ENCODE data around the gene TRIM69.
"Not testable (repeated sequence)": the region's sequence is repeated elsewhere in the genome, so short reads cannot be mapped to it uniquely, and the experiment has no call there.

TRIM69 gene

DNA sequence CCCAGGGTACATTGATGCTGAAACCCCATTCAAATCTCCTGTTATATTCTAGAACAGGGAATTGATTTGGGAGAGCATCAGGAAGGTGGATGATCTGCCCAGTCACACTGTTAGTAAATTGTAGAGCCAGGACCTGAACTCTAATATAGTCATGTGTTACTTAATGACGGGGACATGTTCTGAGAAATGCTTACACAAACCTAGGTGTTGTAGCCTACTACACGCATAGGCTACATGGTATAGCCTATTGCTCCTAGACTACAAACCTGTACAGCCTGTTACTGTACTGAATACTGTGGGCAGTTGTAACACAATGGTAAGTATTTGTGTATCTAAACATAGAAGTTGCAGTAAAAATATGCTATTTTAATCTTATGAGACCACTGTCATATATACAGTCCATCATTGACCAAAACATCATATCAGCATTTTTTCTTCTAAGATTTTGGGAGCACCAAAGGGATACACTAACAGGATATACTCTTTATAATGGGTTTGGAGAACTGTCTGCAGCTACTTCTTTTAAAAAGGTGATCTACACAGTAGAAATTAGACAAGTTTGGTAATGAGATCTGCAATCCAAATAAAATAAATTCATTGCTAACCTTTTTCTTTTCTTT, 19.2 kb upstream of the TRIM69 start:
- DNase-seq (ENCODE audit: low spot score), result no peak

GRCh38 chr15:44718180-44718926, 18.0 kb upstream of the TRIM69 start:
- no peak for DNase-seq (ENCODE audit: low spot score)

DNA sequence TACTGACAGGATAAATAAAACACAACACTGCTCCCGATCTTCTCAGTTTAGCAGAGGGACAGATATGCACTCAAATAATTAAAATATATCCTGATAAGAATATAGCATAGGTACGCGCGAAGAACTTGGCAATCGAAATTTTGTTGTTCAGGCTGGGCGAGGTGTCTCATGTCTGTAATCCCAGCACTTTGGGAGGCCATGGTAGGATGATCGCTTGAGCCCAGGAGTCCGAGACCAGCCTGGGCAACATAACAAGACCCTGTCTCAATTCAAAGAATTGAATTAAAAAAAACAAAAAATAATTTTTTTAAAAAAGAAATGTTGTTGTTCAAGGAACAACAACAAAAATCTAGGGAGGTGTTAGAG, 17.4 kb upstream of the TRIM69 start:
- no peak for DNase-seq (ENCODE audit: low spot score)

DNA sequence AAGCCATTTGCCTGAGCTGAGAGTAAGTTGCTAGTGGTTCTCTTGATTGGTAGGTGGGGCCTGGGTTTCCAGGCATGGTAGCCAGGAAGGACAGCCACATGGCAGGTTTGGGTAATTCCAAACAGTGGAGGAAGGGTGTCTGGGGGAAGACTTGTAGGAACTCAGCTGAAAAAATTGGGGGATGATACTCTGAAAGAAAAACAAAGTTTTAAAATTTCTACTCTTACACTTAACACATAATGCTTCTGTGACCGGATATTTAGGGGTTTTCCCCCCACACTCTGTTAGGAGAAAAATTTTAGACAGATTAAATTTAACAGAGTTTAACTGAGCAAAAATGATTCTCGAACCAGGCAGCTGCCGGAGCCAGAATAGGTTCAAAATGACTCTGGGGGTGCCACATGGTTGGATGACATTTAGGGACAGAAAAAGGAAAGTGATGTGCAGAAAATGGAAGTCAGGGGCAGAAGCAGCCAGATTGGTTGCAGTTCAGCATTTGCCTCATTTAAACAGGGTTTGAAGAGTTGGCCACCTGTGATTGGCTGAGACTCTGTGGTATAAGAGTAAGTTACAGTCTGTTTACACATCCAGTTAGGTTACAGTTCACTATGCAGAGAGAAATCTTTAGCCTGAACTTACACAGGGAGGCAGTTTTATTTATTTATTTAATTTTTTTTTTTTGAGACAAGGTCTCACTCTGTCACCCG, 16.9 kb upstream of the TRIM69 start:
- DNase-seq (ENCODE audit: low spot score), result no peak

DNA sequence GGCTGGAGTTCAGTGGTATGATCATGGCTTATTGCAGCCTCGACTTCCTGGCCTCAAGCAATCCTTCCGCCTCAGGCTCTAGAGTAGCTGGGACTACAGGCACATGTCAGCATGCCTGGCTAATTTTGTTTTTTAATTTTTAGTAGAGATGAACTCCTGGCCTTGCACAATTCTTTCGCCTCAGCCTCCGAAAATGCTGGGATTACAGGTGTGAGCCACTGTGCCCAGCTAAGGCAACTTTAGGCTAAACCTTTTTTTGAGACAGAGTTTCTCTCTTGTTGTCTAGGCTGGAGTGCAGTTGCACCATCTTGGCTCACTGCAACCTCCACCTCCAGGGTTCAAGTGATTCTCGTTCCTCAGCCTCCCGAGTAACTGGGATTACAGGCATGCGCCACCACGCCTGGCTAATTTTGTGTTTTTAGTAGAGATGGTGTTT, 16.3 kb upstream of the TRIM69 start:
- DNase-seq (ENCODE audit: low spot score), result not testable (repeated sequence)

- no peak for DNase-seq (ENCODE audit: low spot score)
Observed at GRCh38 chr15:44720460-44721176, 15.7 kb upstream of the TRIM69 start.

- DNase-seq (ENCODE audit: low spot score), result no peak
Observed at GRCh38 chr15:44722011-44722410, 14.3 kb upstream of the TRIM69 start.

DNA sequence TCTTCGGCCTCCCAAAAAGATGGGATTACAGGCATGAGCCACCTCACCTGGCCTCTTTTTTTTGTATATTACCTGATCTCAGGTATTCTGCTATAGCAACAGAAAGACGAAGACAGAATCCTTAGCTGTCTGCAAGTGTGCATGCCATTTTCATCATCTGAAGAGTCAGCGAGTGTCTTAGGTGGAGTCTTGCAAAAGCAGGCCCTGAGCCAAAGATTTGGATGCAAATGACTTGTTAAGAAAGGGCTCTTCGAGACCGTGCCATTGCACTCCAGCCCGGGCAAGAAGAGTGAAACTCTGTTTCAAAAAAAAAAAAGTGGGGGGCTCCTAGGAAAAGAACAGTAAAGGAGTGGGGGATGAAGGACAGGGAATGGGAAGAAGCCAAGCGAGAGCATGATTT, 10.2 kb upstream of the TRIM69 start:
- DNase-seq (ENCODE audit: low spot score), result no peak

DNA sequence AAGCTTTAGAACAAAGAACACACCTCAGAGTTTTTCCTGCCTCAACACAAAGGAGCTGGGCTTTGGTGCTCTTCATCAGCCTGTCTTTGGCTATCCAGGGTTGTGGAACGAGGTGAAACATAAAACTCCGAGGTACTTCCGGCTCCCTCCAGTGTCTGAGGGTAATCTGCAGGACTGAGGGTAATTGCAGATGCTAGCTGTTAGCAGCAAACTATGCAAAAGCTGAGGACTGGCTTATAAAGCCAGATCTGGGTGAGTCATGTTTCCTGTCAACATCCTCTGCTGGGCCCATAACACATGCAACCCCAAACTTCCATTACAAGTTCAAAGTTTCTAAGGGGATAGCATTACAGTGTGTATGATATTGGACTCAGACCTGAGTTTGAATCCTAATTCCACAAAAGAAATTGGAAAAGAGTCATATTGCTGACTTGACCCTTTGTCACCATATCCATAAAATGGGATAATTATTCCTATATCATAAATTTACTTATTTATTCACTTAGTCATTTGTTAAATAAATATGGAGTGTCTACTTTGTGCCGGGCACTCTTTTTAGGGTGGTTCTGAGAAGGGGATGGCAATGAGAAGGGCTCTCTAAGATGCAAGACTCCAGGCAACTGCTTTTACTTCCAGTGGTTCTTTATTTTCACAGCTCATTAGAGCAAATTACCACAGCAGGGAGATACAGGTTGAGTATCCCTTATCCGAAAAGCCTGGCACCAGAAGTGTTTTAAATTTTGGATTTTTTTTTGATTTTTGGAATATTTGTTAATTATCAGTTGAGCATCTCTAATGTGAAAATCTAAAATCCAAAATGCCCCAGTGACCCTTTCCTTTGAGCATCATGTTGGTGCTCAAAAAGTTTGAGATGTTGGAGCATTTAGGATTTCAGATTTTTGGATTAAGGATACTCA, 9.5 kb upstream of the TRIM69 start:
- DNase-seq (ENCODE audit: low spot score), result peak; percentile 88

DNA sequence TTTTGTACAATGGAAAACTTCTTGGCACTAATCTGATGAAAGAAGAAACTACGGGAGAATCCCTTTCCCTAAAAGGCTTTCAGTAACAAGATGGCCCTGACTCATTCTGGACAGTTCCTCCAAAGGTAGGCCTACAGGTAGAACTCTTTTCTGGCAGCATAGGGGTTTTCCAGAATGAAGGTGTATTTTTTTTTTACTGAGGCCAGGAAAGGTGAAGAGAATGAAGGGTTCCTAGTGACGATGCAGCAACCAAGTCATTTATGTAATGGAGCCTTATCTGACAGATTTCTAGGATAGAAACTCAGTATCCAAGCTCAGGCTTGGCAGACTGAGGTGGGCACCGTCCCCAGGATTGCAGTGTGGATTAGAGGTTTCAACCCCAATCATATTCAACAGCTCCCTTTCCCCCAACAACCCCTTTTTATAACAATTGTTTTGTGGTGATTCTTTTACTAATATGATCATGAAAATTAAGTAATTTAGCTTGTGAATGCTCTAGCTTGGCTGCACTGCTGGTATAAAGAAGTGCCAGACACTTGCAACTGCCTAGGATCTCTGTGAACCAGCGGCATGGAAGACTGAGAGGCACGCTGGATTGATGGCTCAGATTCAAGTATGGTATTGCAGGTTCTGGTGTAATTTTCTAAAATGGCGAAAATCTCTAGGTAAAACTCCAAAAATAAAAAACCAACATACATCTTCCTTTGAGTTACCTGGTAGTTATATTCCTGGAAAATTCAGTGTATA, 8.7 kb upstream of the TRIM69 start:
- DNase-seq (ENCODE audit: low spot score), result no peak

- DNase-seq (ENCODE audit: low spot score), result not testable (repeated sequence)
Observed at GRCh38 chr15:44728232-44728575, 8.1 kb upstream of the TRIM69 start.

GRCh38 chr15:44728576-44729407, 7.5 kb upstream of the TRIM69 start:
- DNase-seq (ENCODE audit: low spot score), result peak; percentile 95

GRCh38 chr15:44729408-44730127, 6.8 kb upstream of the TRIM69 start:
- DNase-seq (ENCODE audit: low spot score), result no peak

GRCh38 chr15:44734839-44735481, 1.4 kb upstream of the TRIM69 start:
- DNase-seq (ENCODE audit: low spot score), result no peak

GRCh38 chr15:44735482-44736180, 697 bp upstream of the TRIM69 start:
- no peak for DNase-seq (ENCODE audit: low spot score)

- peak; percentile 43 for DNase-seq (ENCODE audit: low spot score)
Observed at GRCh38 chr15:44738340-44738984, 2.1 kb downstream of the TRIM69 start.

- not testable (repeated sequence) for DNase-seq (ENCODE audit: low spot score)
Observed at GRCh38 chr15:44739222-44739847, 3.0 kb downstream of the TRIM69 start.

Measured in LoVo (cell line).